ENCODE measurements around the gene TRUB1. TPM values are rescaled to one million over a fixed set of nuclear protein-coding genes. Genes with fewer than 3 reads are reported as not detected.

Gene TRUB1
- polyA plus RNA-seq, 1 donor: 18.9 TPM

Other genes with a start within 250 kb of the TRUB1 start
- 18.8 TPM for gene FHIP2A, start 116.4 kb upstream of the TRUB1 start, polyA plus RNA-seq (ENCODE audit: insufficient read length)
- 0.71 TPM for gene ATRNL1, start 155.2 kb downstream of the TRUB1 start, polyA plus RNA-seq (ENCODE audit: insufficient read length)